NCI-H1105 treated with DMSO at 0.1 percent for 48 hours (cell line): ENCODE data around the gene RPH3AL.
A peak's percentile ranks its signal among the peaks of the same experiment; 100 is the strongest.

Experiments used
- DNase-seq: peaks from one replicate; lab custom pipeline; 2025; lab: John Stamatoyannopoulos, UW

Gene RPH3AL

DNA sequence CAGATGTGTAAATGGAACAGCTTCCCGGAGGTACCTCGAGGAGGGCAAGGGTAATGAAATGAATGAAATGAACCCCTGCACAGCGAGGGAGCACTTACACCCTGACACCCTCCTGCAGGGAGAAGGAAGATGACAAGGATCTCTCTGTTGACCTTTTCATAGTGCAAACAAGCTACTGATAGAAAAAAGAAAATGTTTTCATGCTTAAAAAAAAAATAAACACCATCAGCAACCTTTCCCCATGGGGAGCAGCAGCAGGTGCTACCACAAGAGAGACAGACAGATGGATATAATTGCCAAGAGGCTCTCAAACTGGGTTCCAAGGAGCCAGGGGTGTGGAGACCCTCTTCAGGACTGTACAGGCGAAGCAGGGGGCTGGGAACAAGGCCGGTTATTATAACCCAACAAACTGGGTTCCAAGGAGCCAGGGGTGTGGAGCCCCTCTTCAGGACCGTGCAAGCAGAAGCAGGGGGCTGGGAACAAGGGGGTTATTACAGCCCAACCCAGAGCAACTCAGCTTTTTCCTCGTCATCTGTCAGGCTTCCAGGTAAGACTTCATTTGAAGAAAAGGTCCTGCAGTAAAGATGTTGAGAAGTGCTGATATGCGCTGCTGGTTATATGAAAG is 718 bp upstream of the RPH3AL start:
- no peak for DNase-seq

GRCh38 chr17:351875-352420 is 659 bp downstream of the RPH3AL start:
- no peak for DNase-seq

DNA sequence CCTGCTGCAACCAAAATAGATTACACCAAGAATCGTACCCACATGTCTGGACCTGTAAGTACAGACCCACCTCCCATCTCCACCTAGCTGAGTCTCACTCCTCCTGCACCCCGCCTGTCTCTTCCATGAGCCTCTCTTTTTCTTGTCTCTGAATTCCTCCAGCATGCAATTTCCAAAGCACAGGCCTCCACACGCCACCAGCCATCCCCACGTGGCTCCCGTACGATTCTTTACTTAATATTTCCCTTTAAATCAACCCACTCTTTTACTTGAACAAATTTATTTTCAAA is 1.2 kb downstream of the RPH3AL start:
- no peak for DNase-seq

- no peak for DNase-seq
These were observed 1.7 kb downstream of the RPH3AL start for GRCh38 chr17:350706-351448.

GRCh38 chr17:349666-350065 is 2.9 kb downstream of the RPH3AL start:
- no peak for DNase-seq

DNA sequence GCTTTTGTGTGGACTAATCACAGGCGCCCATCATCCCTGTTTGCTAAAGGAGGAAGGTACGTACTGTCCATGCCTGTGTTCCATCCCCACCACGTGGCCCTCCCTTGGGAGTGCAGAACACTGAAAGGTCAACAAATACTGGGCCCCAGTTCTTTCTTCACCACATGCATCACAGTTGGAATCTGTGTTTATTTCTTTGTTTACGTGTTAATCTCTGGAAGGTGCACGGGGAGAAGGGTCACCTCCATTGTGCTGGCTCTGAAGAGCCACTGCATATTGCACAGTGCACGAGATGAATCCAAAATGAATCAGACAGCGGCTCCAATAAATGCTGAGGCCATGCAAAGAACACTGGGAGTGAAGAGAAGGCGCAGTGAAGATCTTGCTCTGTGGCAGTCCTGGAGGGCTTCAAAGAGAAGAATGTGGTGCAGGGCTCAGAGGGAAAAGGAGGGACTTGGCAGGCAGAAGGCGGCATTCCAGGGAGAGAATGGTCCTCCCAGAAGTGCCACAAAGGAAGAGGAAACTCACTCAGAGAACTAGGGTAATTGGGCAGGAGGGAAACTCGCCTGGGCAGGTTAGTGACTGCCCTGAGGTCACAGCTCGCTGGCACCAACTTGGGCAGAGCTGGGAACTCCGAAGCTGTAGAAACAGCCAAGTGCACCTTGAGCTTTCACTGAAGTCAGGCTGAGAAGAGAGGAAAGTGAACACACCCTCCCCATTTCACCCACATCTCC is 3.7 kb downstream of the RPH3AL start:
- DNase-seq, result no peak

DNA sequence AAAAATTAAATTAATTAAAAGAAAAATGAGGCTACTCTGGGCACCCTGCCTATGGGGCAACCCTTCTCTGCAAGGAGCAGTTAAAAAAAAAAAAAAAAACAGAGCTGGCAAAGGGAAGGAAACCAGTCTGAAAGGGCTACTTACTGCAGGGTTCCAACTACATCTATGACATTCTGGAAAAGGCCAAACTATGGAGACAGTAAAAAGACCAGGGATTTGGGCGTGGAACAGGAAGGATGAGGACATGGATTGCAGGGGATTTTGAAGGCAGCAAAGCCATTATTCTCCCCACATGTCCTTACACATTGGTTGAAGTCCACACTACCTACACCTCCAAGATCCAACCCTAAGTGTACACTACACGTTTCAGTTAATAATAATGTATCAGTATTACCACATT is 4.6 kb downstream of the RPH3AL start:
- DNase-seq, result no peak

- DNase-seq, result no peak
These were observed 5.2 kb downstream of the RPH3AL start for GRCh38 chr17:347309-347899.

DNA sequence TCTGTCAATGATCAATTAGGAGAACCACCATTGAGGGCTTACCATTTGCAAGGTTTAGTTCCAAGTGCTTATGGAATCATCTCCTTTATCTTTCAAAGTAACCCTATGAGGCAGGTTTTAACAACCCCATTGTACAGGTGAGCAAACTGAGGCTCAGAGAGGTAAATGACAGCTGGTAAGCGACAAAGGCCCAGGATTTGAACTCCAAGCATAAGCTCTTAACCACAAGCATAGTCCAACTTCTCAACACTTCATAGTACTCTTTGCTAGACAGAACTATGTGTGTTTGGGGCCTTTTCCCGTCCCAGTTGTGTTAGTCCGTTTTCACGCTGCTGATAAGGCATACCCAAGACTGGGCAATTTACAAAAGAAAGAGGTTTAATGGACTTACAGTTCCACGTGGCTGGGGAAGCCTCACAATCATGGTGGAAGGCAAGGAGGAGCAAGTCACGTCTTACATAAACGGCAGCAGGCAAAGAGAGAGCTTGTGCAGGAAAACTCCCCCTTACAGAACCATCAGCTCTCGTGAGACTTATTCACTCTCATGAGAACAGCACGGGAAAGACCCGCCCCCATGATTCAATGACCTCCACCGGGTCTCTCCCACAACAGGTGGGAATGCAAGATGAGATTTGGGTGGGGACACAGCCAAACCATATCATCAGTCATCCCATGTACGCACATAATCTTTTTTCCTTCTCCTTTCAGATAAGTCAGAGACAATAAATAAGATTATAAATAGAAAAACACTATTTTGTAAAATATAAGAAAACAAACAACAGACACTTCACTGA is 6.4 kb downstream of the RPH3AL start:
- DNase-seq, result no peak

DNA sequence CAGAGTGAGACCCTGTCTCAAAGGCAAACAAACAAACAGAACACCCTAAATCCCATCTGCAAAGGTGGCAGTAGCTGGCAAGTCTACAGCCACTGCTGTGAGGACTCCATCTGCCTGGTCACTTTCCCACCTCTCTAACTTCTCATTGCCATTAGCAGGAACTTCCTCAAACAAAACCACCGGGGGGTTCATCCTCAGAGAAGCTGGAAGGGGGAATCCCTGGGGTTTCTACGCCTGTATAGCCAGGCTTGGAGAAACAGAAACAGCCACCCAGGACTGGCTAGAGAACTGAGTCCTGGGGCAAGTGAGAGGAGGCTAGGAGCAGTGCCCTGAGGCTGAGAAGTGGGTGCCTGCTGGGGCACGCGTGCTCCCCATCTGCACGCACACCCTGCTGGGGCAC is 7.3 kb downstream of the RPH3AL start:
- DNase-seq, result no peak

- no peak for DNase-seq
These were observed 8.5 kb downstream of the RPH3AL start for GRCh38 chr17:343875-344752.

GRCh38 chr17:343211-343610 is 9.4 kb downstream of the RPH3AL start:
- no peak for DNase-seq

DNA sequence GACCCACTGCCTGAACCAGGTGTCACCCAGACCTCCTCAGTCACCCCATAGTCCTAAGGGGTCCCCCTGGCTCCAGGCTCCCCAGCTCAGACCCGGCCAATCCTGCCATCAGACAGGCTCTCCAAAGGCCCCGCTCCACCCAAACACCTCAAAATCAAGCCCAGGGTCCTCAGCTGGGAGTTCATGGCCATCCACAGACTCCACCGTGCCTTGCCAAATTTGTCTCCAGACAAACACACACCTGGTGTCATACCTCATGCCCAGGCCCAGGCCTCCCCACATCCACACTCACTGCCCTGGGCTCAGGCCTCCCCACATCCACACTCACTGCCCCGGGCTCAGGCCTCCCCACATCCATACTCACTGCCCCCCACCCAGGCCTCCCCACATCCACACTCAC is 12.5 kb downstream of the RPH3AL start:
- no peak for DNase-seq

DNA sequence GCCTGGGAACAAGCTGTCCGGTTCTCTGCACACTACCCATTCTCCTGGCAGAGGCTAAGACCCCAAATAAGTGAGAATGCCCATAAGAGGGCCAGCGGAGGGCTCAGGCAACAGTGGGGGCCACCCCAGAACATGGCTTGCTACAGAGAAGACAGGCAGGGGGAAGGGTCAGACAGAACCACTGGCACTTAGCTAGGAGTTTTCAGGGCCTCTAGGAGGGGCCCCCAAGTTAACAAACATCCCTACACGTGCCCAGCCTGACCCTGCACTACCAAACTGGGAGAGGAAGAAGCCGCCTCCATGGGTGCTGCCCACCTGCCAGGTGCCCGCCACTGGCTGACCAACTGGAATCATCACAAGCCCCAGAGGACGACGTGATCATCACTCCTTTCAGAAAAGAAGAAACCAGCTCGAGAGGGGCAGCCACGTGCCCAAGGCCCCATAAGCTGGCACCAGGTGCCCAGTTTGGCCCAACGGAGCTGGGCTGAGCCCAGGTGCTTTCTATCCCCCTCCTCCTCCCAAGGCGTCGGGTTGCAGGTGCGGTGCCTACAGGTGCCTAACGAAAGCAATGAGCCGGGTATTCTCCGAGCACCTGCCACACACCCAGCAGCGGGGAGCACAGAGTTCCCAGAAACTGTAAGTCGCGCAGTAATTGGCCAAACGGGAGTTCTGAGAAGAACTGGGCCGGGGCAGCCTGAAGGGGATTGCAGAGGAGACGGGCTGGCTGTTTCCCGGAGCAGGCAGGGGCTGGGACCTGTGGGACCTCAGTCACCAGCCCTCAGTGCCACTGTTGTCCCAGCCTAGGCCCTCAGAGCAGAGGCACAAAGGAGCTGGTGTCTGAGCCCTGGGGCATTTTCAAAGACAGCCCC is 13.2 kb downstream of the RPH3AL start:
- DNase-seq, result peak; percentile 54

DNA sequence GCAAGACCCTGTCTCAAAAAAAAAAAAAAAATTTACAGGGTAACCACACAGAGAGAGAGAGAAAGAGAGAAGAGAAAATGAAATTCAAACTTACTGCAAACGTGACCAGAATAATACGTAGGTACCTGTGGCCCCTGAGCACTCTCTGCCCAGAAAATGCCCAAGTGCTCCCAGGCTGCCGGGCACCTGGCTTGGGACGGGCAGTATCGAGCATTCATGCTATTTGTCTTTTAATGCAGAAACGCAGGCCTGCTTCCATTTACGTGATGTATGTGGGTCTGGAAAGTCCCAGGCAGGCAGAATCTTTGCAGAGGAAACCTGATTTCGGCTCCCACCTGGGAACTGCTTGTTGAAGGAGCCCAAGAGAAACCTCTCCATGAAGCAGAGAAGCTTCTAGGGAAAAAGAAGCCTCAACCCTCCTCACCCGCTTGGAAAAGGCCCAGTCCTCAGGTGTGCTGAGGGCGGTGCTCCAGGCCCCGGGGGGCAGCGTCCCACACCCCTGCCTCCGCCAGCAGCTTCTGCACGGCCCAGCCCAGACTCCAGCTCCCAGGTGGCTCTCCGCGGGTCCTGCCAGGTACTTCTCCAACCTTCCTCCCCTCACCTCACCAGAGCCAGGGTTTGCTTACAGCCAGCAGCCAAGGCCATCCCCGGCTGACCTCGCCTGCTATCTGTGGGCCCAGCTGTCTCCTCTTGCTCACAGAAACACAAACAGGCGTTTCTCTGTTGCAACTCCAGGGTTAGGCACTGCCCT is 14.0 kb downstream of the RPH3AL start:
- DNase-seq, result no peak

- no peak for DNase-seq
These were observed 14.7 kb downstream of the RPH3AL start for GRCh38 chr17:337866-338265.

DNA sequence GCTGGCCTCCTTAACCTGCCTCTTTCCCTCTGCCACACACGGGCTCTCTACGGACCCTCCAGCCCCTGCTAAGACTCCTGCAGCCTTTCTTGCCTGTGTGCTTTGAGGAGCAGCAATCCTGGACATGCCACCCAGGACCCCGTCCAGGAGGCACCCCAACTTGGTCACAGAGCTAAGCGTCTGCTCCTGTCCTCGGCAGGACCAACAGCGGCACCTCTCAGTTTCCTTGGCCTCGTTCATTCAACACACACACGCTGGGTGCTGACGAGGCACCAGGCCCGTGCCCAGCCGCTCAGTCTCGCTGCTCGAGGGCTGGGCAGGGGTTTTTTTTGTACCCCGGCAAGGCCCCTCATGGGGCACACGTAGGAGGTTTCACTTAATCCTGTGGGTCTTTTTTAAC is 15.2 kb downstream of the RPH3AL start:
- no peak for DNase-seq

DNA sequence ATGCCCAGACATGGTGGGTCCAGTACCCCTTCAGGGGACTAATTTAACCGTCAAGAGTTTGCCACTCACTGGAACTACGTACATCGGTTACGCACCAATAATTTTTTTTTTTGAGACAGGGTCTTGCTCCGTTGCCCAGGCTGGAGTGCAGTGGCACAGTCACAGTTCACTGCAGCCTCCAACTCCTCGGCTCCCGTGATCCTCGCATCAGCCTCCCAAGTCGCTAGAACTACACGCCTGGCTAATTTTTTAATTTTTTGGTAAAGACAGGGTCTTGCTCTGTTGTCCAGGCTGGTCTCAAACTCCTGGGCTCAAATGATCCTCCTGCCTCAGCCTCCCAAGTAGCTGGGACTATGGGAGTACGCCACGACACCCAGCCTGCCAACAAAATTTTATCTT is 15.6 kb downstream of the RPH3AL start:
- no peak for DNase-seq
